Smooth muscle cell (in vitro differentiated cells): ENCODE measurements around the gene KCNH6. TPM values are rescaled to one million over a fixed set of nuclear protein-coding genes. Genes with fewer than 3 reads are reported as not detected.

Experiments used
- DNase-seq: peaks from one replicate; lab custom pipeline; 2025; ENCODE audit not compliant: unreplicated experiment; lab: John Stamatoyannopoulos, UW
- H2AFZ ChIP-seq: fragments of 200-600 bp; sonication (generic); 2 replicates; pipeline ENCODE4 v1.6.0; 2016; ENCODE audit warnings: antibody characterized with exemption, low read depth, mild to moderate bottlenecking
- H3F3A ChIP-seq: fragments of 200-600 bp; sonication (generic); 2 replicates; pipeline ENCODE4 v1.6.0; 2017; ENCODE audit warnings: antibody characterized with exemption, low read depth
- H3K27ac ChIP-seq: fragments of 200-600 bp; sonication (generic); 2 replicates; pipeline ENCODE4 v1.5.1; 2016; ENCODE audit warnings: low read depth, mild to moderate bottlenecking
- H3K27me3 ChIP-seq: fragments of 200-600 bp; sonication (generic); 2 replicates; pipeline ENCODE4 v1.6.1; 2016; ENCODE audit warnings: low read depth, mild to moderate bottlenecking
- H3K36me3 ChIP-seq: fragments of 200-600 bp; sonication (generic); 2 replicates; pipeline ENCODE4 v1.5.1; 2016; ENCODE audit warnings: low read depth
- H3K4me1 ChIP-seq: fragments of 200-600 bp; sonication (generic); 2 replicates; pipeline ENCODE4 v1.5.1; 2016; ENCODE audit warnings: low read depth
- H3K4me2 ChIP-seq: fragments of 200-600 bp; sonication (generic); 2 replicates; pipeline ENCODE4 v1.6.0; 2016; ENCODE audit warnings: mild to moderate bottlenecking
- H3K4me3 ChIP-seq: fragments of 200-600 bp; sonication (generic); 2 replicates; pipeline ENCODE4 v1.5.1; 2016; ENCODE audit warnings: mild to moderate bottlenecking
- H3K79me2 ChIP-seq: fragments of 200-600 bp; sonication (generic); 2 replicates; pipeline ENCODE4 v1.6.0; 2016; ENCODE audit warnings: low read depth, mild to moderate bottlenecking
- H3K9ac ChIP-seq: fragments of 200-600 bp; sonication (generic); 2 replicates; pipeline ENCODE4 v1.6.0; 2016; ENCODE audit warnings: low read depth
- H3K9me3 ChIP-seq: fragments of 200-600 bp; sonication (generic); replicated peaks from 2 replicates; pipeline ENCODE4 v1.5.1; 2016; ENCODE audit warnings: low read depth
- H4K20me1 ChIP-seq: fragments of 200-600 bp; sonication (generic); 2 replicates; pipeline ENCODE4 v1.6.0; 2016; ENCODE audit warnings: low read depth
- CTCF ChIP-seq: fragments of 200-600 bp; sonication (generic); IDR thresholded peaks from 2 replicates; pipeline ENCODE4 v1.5.1; 2017; ENCODE audit warnings: borderline replicate concordance, mild to moderate bottlenecking, antibody characterized with exemption; ENCODE audit not compliant: insufficient read depth, poor library complexity, severe bottlenecking
- WGBS: methylation state at CpG from one replicate; pipeline ENCODE4 v1.1.7; 2016; ENCODE audit warnings: low lambda C conversion rate; 5-methylcytosine and 5-hydroxymethylcytosine counted together
- polyA plus RNA-seq: library from polyadenylated mRNA; unstranded; fragments of >200 nt; fragmentation: Nextera tagmentation; extraction: Ambion mirVana; gene quantifications from 2 replicates; pipeline ENCODE4 v1.2.1, GENCODE V29; 2016
- total RNA-seq: library from RNA; depleted of rRNA; stranded (reverse); fragments of >200 nt; gene quantifications from 2 replicates; pipeline ENCODE4 v1.2.3, GENCODE V29; 2014

The KCNH6 gene
- total and polyA plus RNA-seq, 2 experiments from 2014 or later: not detected

GRCh38 chr17:63538693-63539595, 15.8 kb downstream of the KCNH6 start:
- Histone ChIP-seq H3K4me3 (no peak overlapping the region), H3K27me3 (peaks cover 22% of the 10 kb centered on the region), H3K4me1 (no peaks in the 10 kb centered on the region), H3K79me2 (no peaks in the 10 kb centered on the region), H2AFZ (no peak overlapping the region), H4K20me1 (no peaks in the 10 kb centered on the region), H3K36me3 (no peaks in the 10 kb centered on the region), H3K9me3 (no peaks in the 10 kb centered on the region), H3K27ac (no peak overlapping the region), H3K9ac (no peak overlapping the region), H3K4me2 (no peak overlapping the region), H3F3A (no peaks in the 10 kb centered on the region)
- TF ChIP-seq CTCF: no peak
- no peak for DNase-seq
- 89% methylated on average over 9 of the region's 9 CpGs for WGBS

GRCh38 chr17:63540590-63540989, 17.4 kb downstream of the KCNH6 start:
- H3K4me2 ChIP-seq: no peak overlapping the region
- H3K9me3 ChIP-seq: no peaks in the 10 kb centered on the region
- no peak overlapping the region for H3K9ac ChIP-seq
- no peak overlapping the region for H2AFZ ChIP-seq
- no peaks in the 10 kb centered on the region for H3F3A ChIP-seq
- peaks cover 22% of the 10 kb centered on the region for H3K27me3 ChIP-seq
- H3K79me2 ChIP-seq: no peaks in the 10 kb centered on the region
- H4K20me1 ChIP-seq: no peaks in the 10 kb centered on the region
- H3K4me3 ChIP-seq: no peak overlapping the region
- no peak for DNase-seq
- WGBS: 78% methylated on average over 4 of the region's 4 CpGs
- H3K27ac ChIP-seq: no peak overlapping the region
- H3K4me1 ChIP-seq: no peaks in the 10 kb centered on the region
- TF ChIP-seq CTCF: no peak
- no peaks in the 10 kb centered on the region for H3K36me3 ChIP-seq

- no peaks in the 10 kb centered on the region for H3K4me1 ChIP-seq
- no peaks in the 10 kb centered on the region for H3F3A ChIP-seq
- WGBS: 98% methylated on average over 9 of the region's 9 CpGs
- H3K9ac ChIP-seq: no peak overlapping the region
- H3K9me3 ChIP-seq: no peaks in the 10 kb centered on the region
- H2AFZ ChIP-seq: no peak overlapping the region
- no peak overlapping the region for H3K4me2 ChIP-seq
- H4K20me1 ChIP-seq: no peaks in the 10 kb centered on the region
- no peak overlapping the region for H3K27ac ChIP-seq
- no peaks in the 10 kb centered on the region for H3K36me3 ChIP-seq
- H3K4me3 ChIP-seq: no peak overlapping the region
- H3K27me3 ChIP-seq: peaks cover 22% of the 10 kb centered on the region
- no peak for TF ChIP-seq CTCF
- H3K79me2 ChIP-seq: no peaks in the 10 kb centered on the region
- DNase-seq: no peak
These were observed 19.0 kb downstream of the KCNH6 start for GRCh38 chr17:63542218-63542545.
